ENCODE data around the gene ABLIM1. TPM values are rescaled to one million over a fixed set of nuclear protein-coding genes. Genes with fewer than 3 reads are reported as not detected.

ABLIM1 gene
- total RNA-seq, 4 donors from 2014 or later = 56.9 to 108 (median 96.1) TPM

- no peak for DNase-seq
- WGBS, 2 donors (ENCODE audit: low coverage in 1 of 2) = 69 to 100% methylated on average over 2 to 4 of the region's 4 CpGs
- Histone ChIP-seq H3K4me3 (no peak overlapping the region), H3K27me3 (no peaks in the 10 kb centered on the region), H3K27ac (no peak overlapping the region), H3K9me3 (no peaks in the 10 kb centered on the region), H3K36me3 (peaks cover 0 to 23% (median 10%) of the 10 kb centered on the region in 4 donors), H3K4me1 (no peaks in the 10 kb centered on the region)
- intact Hi-C loops (cut with DNase I; ENCODE audit: low total_unique reads) = no loop called here
- in situ Hi-C loops (cut with MboI; ENCODE audit: low pct_ligation_motif_present in 1 of 4, low pct_unique_long_range_greater_than_20kb in 1 of 4, low sequenced_read_pairs in 3 of 4) = loop anchor here in 2 of 4 donors (25.0 kb wide), 1 partner anchor 130 kb away; no protein-coding TSS in a partner anchor
- no peak for TF ChIP-seq POLR2A (IDR thresholded peaks at IDR 0.05)
- TF ChIP-seq EP300 (IDR thresholded peaks at IDR 0.05; ENCODE audit: low read depth) = no peak
- no peak for TF ChIP-seq CTCF (IDR thresholded peaks at IDR 0.05)
- no peak for TF ChIP-seq POLR2AphosphoS5 (IDR thresholded peaks at IDR 0.05)
These were observed 215.9 kb downstream of the ABLIM1 start for GRCh38 chr10:114442091-114442630.

- peaks cover 0 to 31% (median 11%) of the 10 kb centered on the region in 4 donors for H3K36me3 ChIP-seq
- H3K9me3 ChIP-seq = no peaks in the 10 kb centered on the region
- WGBS, 2 donors (ENCODE audit: low coverage in 1 of 2) = 90 to 94% methylated on average over 1 of the region's 1 CpG
- H3K4me3 ChIP-seq = no peak overlapping the region
- TF ChIP-seq POLR2AphosphoS5 (IDR thresholded peaks at IDR 0.05) (no peak), CTCF (IDR thresholded peaks at IDR 0.05) (no peak), EP300 (IDR thresholded peaks at IDR 0.05; ENCODE audit: low read depth) (no peak), POLR2A (IDR thresholded peaks at IDR 0.05) (no peak)
- no peak for DNase-seq
- no peaks in the 10 kb centered on the region for H3K4me1 ChIP-seq
- H3K27me3 ChIP-seq = no peaks in the 10 kb centered on the region
- H3K27ac ChIP-seq = no peak overlapping the region
- in situ Hi-C loops (cut with MboI; ENCODE audit: low pct_ligation_motif_present in 1 of 4, low pct_unique_long_range_greater_than_20kb in 1 of 4, low sequenced_read_pairs in 3 of 4) (loop anchor here in 2 of 4 donors (25.0 kb wide), 1 partner anchor 129 kb away; no protein-coding TSS in a partner anchor), intact Hi-C loops (cut with DNase I; ENCODE audit: low total_unique reads) (no loop called here)
These were observed 217.0 kb downstream of the ABLIM1 start for GRCh38 chr10:114441107-114441506.

GRCh38 chr10:114437473-114438292 is 220.4 kb downstream of the ABLIM1 start:
- Histone ChIP-seq H3K27ac (no peak overlapping the region), H3K36me3 (peaks cover 0 to 47% (median 11%) of the 10 kb centered on the region in 4 donors), H3K27me3 (no peaks in the 10 kb centered on the region), H3K9me3 (no peaks in the 10 kb centered on the region), H3K4me1 (no peaks in the 10 kb centered on the region), H3K4me3 (no peak overlapping the region)
- TF ChIP-seq POLR2A (IDR thresholded peaks at IDR 0.05) (no peak), CTCF (IDR thresholded peaks at IDR 0.05) (peak; percentile 40 to 58 (median 47))
- no peak for DNase-seq
- WGBS, 2 donors (ENCODE audit: low coverage in 1 of 2) = 86 to 93% methylated on average over 6 to 9 of the region's 9 CpGs
- intact Hi-C loops (cut with DNase I; ENCODE audit: low total_unique reads) (loop anchor here (5.0 kb wide), 1 partner anchor 135 kb away; no protein-coding TSS in a partner anchor), in situ Hi-C loops (cut with MboI; ENCODE audit: low pct_ligation_motif_present in 1 of 4, low pct_unique_long_range_greater_than_20kb in 1 of 4, low sequenced_read_pairs in 3 of 4) (loop anchor here in 3 of 4 donors (10.0 to 25.0 kb wide), 2 partner anchors 123 to 125 kb away; no protein-coding TSS in a partner anchor)

GRCh38 chr10:114436941-114437340 is 221.1 kb downstream of the ABLIM1 start:
- in situ Hi-C loops (cut with MboI; ENCODE audit: low pct_ligation_motif_present in 1 of 4, low pct_unique_long_range_greater_than_20kb in 1 of 4, low sequenced_read_pairs in 3 of 4) = loop anchor here in 3 of 4 donors (10.0 to 25.0 kb wide), 2 partner anchors 122 to 125 kb away; no protein-coding TSS in a partner anchor
- 84 to 94% methylated on average over 2 of the region's 2 CpGs for WGBS, 2 donors (ENCODE audit: low coverage in 1 of 2)
- no peak for DNase-seq
- H3K27me3 ChIP-seq = no peaks in the 10 kb centered on the region
- no peak overlapping the region for H3K27ac ChIP-seq
- H3K9me3 ChIP-seq = no peaks in the 10 kb centered on the region
- H3K4me1 ChIP-seq = no peaks in the 10 kb centered on the region
- peaks cover 0 to 43% (median 11%) of the 10 kb centered on the region in 4 donors for H3K36me3 ChIP-seq
- intact Hi-C loops (cut with DNase I; ENCODE audit: low total_unique reads) = loop anchor here (5.0 kb wide), 1 partner anchor 135 kb away; no protein-coding TSS in a partner anchor
- TF ChIP-seq POLR2A (IDR thresholded peaks at IDR 0.05) = no peak
- TF ChIP-seq POLR2AphosphoS5 (IDR thresholded peaks at IDR 0.05) = no peak
- TF ChIP-seq EP300 (IDR thresholded peaks at IDR 0.05; ENCODE audit: low read depth) = no peak
- TF ChIP-seq CTCF (IDR thresholded peaks at IDR 0.05) = no peak
- no peak overlapping the region for H3K4me3 ChIP-seq

Data from transverse colon (tissue), 4 donors.